Measurements from ENCODE around the gene CDH26.

- TF ChIP-seq CTCF (IDR thresholded peaks at IDR 0.05) (no peak), POLR2A (IDR thresholded peaks at IDR 0.05) (no peak)
These were observed 13.5 kb upstream of the CDH26 start for GRCh38 chr20:59944726-59945125.

All from ovary (tissue), 3 donors.